Neural progenitor cell (in vitro differentiated cells): ENCODE data around the gene STK33. TPM values are rescaled to one million over a fixed set of nuclear protein-coding genes. Genes with fewer than 3 reads are reported as not detected.
A peak's percentile ranks its signal among the peaks of the same experiment; 100 is the strongest.

Experiments
- DNase-seq: peaks from one replicate; pipeline ENCODE4 v3.0.0-alpha.2; 2016; ENCODE audit warnings: low spot score
- H2AFZ ChIP-seq: fragments of 200-600 bp; sonication (generic); replicated peaks from 2 replicates; pipeline ENCODE4 v1.6.1; 2016; ENCODE audit warnings: antibody characterized with exemption
- H3F3A ChIP-seq: fragments of 200-600 bp; sonication (generic); 2 replicates; pipeline ENCODE4 v1.6.1; 2016; ENCODE audit warnings: antibody characterized with exemption, low read depth
- H3K27ac ChIP-seq: fragments of 200-600 bp; sonication (generic); 2 replicates; pipeline ENCODE4 v1.5.1; 2016; ENCODE audit warnings: mild to moderate bottlenecking
- H3K27me3 ChIP-seq: fragments of 200-600 bp; sonication (generic); 2 replicates; pipeline ENCODE4 v1.6.1; 2016; ENCODE audit warnings: mild to moderate bottlenecking, moderate library complexity
- H3K36me3 ChIP-seq: fragments of 200-600 bp; sonication (generic); 2 replicates; pipeline ENCODE4 v1.5.1; 2016
- H3K4me1 ChIP-seq: fragments of 200-600 bp; sonication (generic); 2 replicates; pipeline ENCODE4 v1.6.1; 2016; ENCODE audit warnings: mixed run types
- H3K4me2 ChIP-seq: fragments of 200-600 bp; sonication (generic); 2 replicates; pipeline ENCODE4 v1.6.1; 2016
- H3K4me3 ChIP-seq: fragments of 200-600 bp; sonication (generic); 2 replicates; pipeline ENCODE4 v1.5.1; 2016
- H3K79me2 ChIP-seq: fragments of 200-600 bp; sonication (generic); 2 replicates; pipeline ENCODE4 v1.6.1; 2016; ENCODE audit warnings: low read depth
- H3K9ac ChIP-seq: fragments of 200-600 bp; sonication (generic); 2 replicates; pipeline ENCODE4 v1.6.1; 2016
- H3K9me3 ChIP-seq: fragments of 200-600 bp; sonication (generic); 2 replicates; pipeline ENCODE4 v1.5.1; 2016; ENCODE audit warnings: low read depth
- H4K20me1 ChIP-seq: fragments of 200-600 bp; sonication (generic); 2 replicates; pipeline ENCODE4 v1.6.1; 2016; ENCODE audit warnings: low read depth
- H3K27ac Mint-ChIP-seq: 3 replicates; pipeline ENCODE4 v1.8.0; 2021; ENCODE audit warnings: mixed read lengths
- H3K27me3 Mint-ChIP-seq: 2 replicates; pipeline ENCODE4 v1.8.0; 2022; ENCODE audit warnings: low read depth, mild to moderate bottlenecking, inconsistent platforms, moderate library complexity, mixed read lengths; ENCODE audit not compliant: insufficient read depth
- H3K36me3 Mint-ChIP-seq: 3 replicates; pipeline ENCODE4 v1.8.0; 2021; ENCODE audit warnings: mixed read lengths
- H3K4me1 Mint-ChIP-seq: 3 replicates; pipeline ENCODE4 v1.8.0; 2021; ENCODE audit warnings: mixed read lengths
- H3K4me3 Mint-ChIP-seq: 3 replicates; pipeline ENCODE4 v1.8.0; 2021; ENCODE audit warnings: mild to moderate bottlenecking, moderate library complexity, mixed read lengths
- H3K9me3 Mint-ChIP-seq: 3 replicates; pipeline ENCODE4 v1.8.0; 2020; ENCODE audit warnings: mixed read lengths
- EZH2 ChIP-seq: fragments of 200-600 bp; sonication (generic); IDR thresholded peaks from 2 replicates; pipeline ENCODE4 v1.6.1; 2017; ENCODE audit warnings: antibody characterized with exemption, mild to moderate bottlenecking, moderate library complexity
- EZH2phosphoT487 ChIP-seq: fragments of 200-600 bp; sonication (generic); IDR thresholded peaks from 2 replicates; pipeline ENCODE4 v1.6.1; 2017; ENCODE audit warnings: antibody characterized with exemption
- total RNA-seq: library from RNA; depleted of rRNA; stranded (reverse); fragments of >200 nt; gene quantifications from 2 replicates; pipeline ENCODE4 v1.2.3, GENCODE V29; 2015; ENCODE audit warnings: low replicate concordance
- TF ChIP-seq, protein P1 (sequence below): fragments of 200-600 bp; sonication (generic); IDR thresholded peaks from 2 replicates; pipeline ENCODE4 v1.5.1; 2017; ENCODE audit warnings: antibody characterized with exemption, mild to moderate bottlenecking

The STK33 gene
- total RNA-seq, 1 donor from 2014 or later: 56.5 TPM

DNA sequence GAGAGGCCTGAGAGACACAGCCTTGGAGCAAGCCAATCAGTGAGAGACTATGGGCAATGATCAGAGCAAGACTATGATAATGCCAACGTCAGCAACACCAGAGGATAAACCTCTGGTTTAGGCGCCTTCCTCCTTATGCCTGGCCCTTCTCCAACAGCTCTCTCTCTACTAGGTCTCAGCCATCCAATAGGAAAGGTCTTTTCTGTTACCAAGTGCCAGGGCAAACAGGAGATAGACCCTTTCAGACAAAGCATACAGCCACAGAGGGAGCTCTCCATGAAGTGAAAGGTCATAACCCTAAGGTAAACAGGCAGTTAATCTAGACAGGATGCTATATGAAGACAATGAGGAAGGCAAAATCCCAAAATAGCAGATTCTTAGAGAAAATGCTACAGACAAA is 9.5 kb downstream of the STK33 start:
- H3K27ac Mint-ChIP-seq: no peak overlapping the region
- Histone ChIP-seq H3K4me1 (peaks cover 10% of the 10 kb centered on the region), H3K4me2 (peak overlapping the region; percentile 49), H3K79me2 (peaks cover 79% of the 10 kb centered on the region), H3K9ac (no peak overlapping the region), H4K20me1 (no peaks in the 10 kb centered on the region), H3K36me3 (no peaks in the 10 kb centered on the region), H3F3A (peaks cover 6% of the 10 kb centered on the region), H2AFZ (no peak overlapping the region), H3K4me3 (no peak overlapping the region), H3K9me3 (no peaks in the 10 kb centered on the region), H3K27me3 (no peaks in the 10 kb centered on the region), H3K27ac (no peak overlapping the region)
- no peaks in the 10 kb centered on the region for H3K27me3 Mint-ChIP-seq
- DNase-seq: peak; percentile 30
- H3K36me3 Mint-ChIP-seq: peaks cover 22% of the 10 kb centered on the region
- H3K4me1 Mint-ChIP-seq: peaks cover 6% of the 10 kb centered on the region
- TF ChIP-seq EZH2phosphoT487: no peak
- TF ChIP-seq EZH2: no peak
- TF ChIP-seq, protein P1, sequence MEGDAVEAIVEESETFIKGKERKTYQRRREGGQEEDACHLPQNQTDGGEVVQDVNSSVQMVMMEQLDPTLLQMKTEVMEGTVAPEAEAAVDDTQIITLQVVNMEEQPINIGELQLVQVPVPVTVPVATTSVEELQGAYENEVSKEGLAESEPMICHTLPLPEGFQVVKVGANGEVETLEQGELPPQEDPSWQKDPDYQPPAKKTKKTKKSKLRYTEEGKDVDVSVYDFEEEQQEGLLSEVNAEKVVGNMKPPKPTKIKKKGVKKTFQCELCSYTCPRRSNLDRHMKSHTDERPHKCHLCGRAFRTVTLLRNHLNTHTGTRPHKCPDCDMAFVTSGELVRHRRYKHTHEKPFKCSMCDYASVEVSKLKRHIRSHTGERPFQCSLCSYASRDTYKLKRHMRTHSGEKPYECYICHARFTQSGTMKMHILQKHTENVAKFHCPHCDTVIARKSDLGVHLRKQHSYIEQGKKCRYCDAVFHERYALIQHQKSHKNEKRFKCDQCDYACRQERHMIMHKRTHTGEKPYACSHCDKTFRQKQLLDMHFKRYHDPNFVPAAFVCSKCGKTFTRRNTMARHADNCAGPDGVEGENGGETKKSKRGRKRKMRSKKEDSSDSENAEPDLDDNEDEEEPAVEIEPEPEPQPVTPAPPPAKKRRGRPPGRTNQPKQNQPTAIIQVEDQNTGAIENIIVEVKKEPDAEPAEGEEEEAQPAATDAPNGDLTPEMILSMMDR: no peak
- peaks cover 10% of the 10 kb centered on the region for H3K9me3 Mint-ChIP-seq
- no peak overlapping the region for H3K4me3 Mint-ChIP-seq

DNA sequence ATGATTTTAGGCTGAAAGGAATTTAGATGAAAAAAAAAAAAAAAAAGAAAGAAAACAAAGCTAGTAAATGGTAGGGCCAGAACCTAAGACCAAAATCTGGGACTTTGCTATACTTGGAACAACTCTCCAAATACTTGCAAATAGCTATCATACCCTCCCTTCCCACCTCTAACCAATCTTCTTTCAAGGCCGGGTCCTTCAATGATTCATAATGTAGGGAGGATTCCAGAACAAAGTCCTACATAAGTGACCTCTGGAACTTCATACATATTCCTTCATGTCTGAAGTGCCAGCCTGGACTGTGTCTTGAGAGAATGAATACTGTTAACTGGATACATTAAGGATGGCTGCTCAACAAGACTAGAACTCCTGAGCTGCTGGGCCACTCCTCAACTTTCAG is 9.9 kb downstream of the STK33 start:
- Histone ChIP-seq H3K9me3 (no peaks in the 10 kb centered on the region), H4K20me1 (no peaks in the 10 kb centered on the region), H3K36me3 (peaks cover 2% of the 10 kb centered on the region), H2AFZ (no peak overlapping the region), H3K79me2 (peaks cover 77% of the 10 kb centered on the region), H3K27ac (no peak overlapping the region), H3K9ac (no peak overlapping the region), H3F3A (peaks cover 6% of the 10 kb centered on the region), H3K27me3 (no peaks in the 10 kb centered on the region), H3K4me1 (peaks cover 10% of the 10 kb centered on the region), H3K4me2 (peak overlapping the region; percentile 49), H3K4me3 (no peak overlapping the region)
- H3K4me1 Mint-ChIP-seq: peaks cover 6% of the 10 kb centered on the region
- DNase-seq: no peak
- H3K9me3 Mint-ChIP-seq: peaks cover 10% of the 10 kb centered on the region
- peaks cover 21% of the 10 kb centered on the region for H3K36me3 Mint-ChIP-seq
- H3K4me3 Mint-ChIP-seq: no peak overlapping the region
- H3K27ac Mint-ChIP-seq: no peak overlapping the region
- TF ChIP-seq, protein P1: no peak
- TF ChIP-seq EZH2phosphoT487: no peak
- TF ChIP-seq EZH2: no peak
- no peaks in the 10 kb centered on the region for H3K27me3 Mint-ChIP-seq

DNA sequence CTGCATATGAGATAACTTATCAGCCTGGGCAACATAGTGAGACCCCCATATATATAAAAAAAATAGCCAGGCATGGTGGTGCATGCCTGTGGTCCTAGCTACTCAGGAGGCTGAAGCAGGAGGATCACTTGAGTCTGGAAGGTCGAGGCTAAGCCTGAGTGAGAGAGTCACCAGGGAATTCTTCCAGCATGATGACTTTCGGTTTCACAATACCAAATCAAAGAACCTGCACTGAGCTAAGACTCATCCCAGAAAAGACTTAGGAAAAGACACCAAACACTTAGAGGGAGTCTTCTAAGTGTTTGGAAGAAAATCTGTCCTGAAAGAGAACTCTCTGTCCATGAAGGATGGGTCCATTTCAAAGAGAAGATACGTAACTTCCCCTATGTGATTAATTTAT is 12.7 kb downstream of the STK33 start:
- Histone ChIP-seq H3F3A (peaks cover 6% of the 10 kb centered on the region), H3K4me3 (no peak overlapping the region), H3K9ac (no peak overlapping the region), H3K36me3 (peaks cover 9% of the 10 kb centered on the region), H3K27ac (no peak overlapping the region), H3K4me2 (no peak overlapping the region), H3K9me3 (peaks cover 8% of the 10 kb centered on the region), H3K4me1 (peaks cover 10% of the 10 kb centered on the region), H3K79me2 (peaks cover 51% of the 10 kb centered on the region), H3K27me3 (no peaks in the 10 kb centered on the region), H4K20me1 (no peaks in the 10 kb centered on the region), H2AFZ (no peak overlapping the region)
- Mint-ChIP-seq H3K27me3 (no peaks in the 10 kb centered on the region), H3K4me1 (peaks cover 6% of the 10 kb centered on the region), H3K36me3 (peaks cover 18% of the 10 kb centered on the region), H3K4me3 (no peak overlapping the region), H3K9me3 (peaks cover 12% of the 10 kb centered on the region), H3K27ac (no peak overlapping the region)
- no peak for DNase-seq
- TF ChIP-seq EZH2phosphoT487 (no peak), EZH2 (no peak)
- TF ChIP-seq, protein P1: no peak
